ENCODE data around the gene AHNAK.
"Not testable (repeated sequence)": the region's sequence is repeated elsewhere in the genome, so short reads cannot be mapped to it uniquely, and the experiment has no call there.

AHNAK gene

GRCh38 chr11:62505440-62506091, 41.0 kb downstream of the AHNAK start:
- no peak for FAIRE-seq
- TF ChIP-seq TAF1 (IDR thresholded peaks at IDR 0.05; ENCODE audit: borderline replicate concordance, low read depth, low read length) (no peak), POLR2A (IDR thresholded peaks at IDR 0.05; ENCODE audit: low read depth, low read length) (no peak), POLR2AphosphoS5 (IDR thresholded peaks at IDR 0.05; ENCODE audit: low read depth, low read length) (no peak)
- no peak for DNase-seq (ENCODE audit: insufficient read length)

GRCh38 chr11:62505059-62505439, 41.6 kb downstream of the AHNAK start:
- TF ChIP-seq POLR2AphosphoS5 (IDR thresholded peaks at IDR 0.05; ENCODE audit: low read depth, low read length) = no peak
- no peak for TF ChIP-seq TAF1 (IDR thresholded peaks at IDR 0.05; ENCODE audit: borderline replicate concordance, low read depth, low read length)
- no peak for TF ChIP-seq POLR2A (IDR thresholded peaks at IDR 0.05; ENCODE audit: low read depth, low read length)
- DNase-seq (ENCODE audit: insufficient read length) = no peak
- no peak for FAIRE-seq

GRCh38 chr11:62504158-62504973, 42.2 kb downstream of the AHNAK start:
- FAIRE-seq = no peak
- TF ChIP-seq POLR2AphosphoS5 (IDR thresholded peaks at IDR 0.05; ENCODE audit: low read depth, low read length) (no peak), POLR2A (IDR thresholded peaks at IDR 0.05; ENCODE audit: low read depth, low read length) (no peak), TAF1 (IDR thresholded peaks at IDR 0.05; ENCODE audit: borderline replicate concordance, low read depth, low read length) (no peak)
- DNase-seq (ENCODE audit: insufficient read length) = no peak

GRCh38 chr11:62502030-62502730, 44.4 kb downstream of the AHNAK start:
- FAIRE-seq (no peak), DNase-seq (ENCODE audit: insufficient read length) (no peak)
- TF ChIP-seq POLR2A (IDR thresholded peaks at IDR 0.05; ENCODE audit: low read depth, low read length) (no peak), POLR2AphosphoS5 (IDR thresholded peaks at IDR 0.05; ENCODE audit: low read depth, low read length) (no peak), TAF1 (IDR thresholded peaks at IDR 0.05; ENCODE audit: borderline replicate concordance, low read depth, low read length) (no peak)

GRCh38 chr11:62501432-62501891, 45.1 kb downstream of the AHNAK start:
- no peak for FAIRE-seq
- no peak for DNase-seq (ENCODE audit: insufficient read length)
- TF ChIP-seq POLR2A (IDR thresholded peaks at IDR 0.05; ENCODE audit: low read depth, low read length) (no peak), TAF1 (IDR thresholded peaks at IDR 0.05; ENCODE audit: borderline replicate concordance, low read depth, low read length) (no peak), POLR2AphosphoS5 (IDR thresholded peaks at IDR 0.05; ENCODE audit: low read depth, low read length) (no peak)

- no peak for DNase-seq (ENCODE audit: insufficient read length)
- no peak for FAIRE-seq
- TF ChIP-seq POLR2AphosphoS5 (IDR thresholded peaks at IDR 0.05; ENCODE audit: low read depth, low read length) = no peak
- TF ChIP-seq TAF1 (IDR thresholded peaks at IDR 0.05; ENCODE audit: borderline replicate concordance, low read depth, low read length) = no peak
- no peak for TF ChIP-seq POLR2A (IDR thresholded peaks at IDR 0.05; ENCODE audit: low read depth, low read length)
These were observed 46.0 kb downstream of the AHNAK start for GRCh38 chr11:62500650-62501030.

GRCh38 chr11:62499944-62500649, 46.5 kb downstream of the AHNAK start:
- TF ChIP-seq POLR2AphosphoS5 (IDR thresholded peaks at IDR 0.05; ENCODE audit: low read depth, low read length) (no peak), POLR2A (IDR thresholded peaks at IDR 0.05; ENCODE audit: low read depth, low read length) (no peak), TAF1 (IDR thresholded peaks at IDR 0.05; ENCODE audit: borderline replicate concordance, low read depth, low read length) (no peak)
- no peak for DNase-seq (ENCODE audit: insufficient read length)
- no peak for FAIRE-seq

GRCh38 chr11:62499311-62499943, 47.2 kb downstream of the AHNAK start:
- not testable (repeated sequence) for DNase-seq (ENCODE audit: insufficient read length); FAIRE-seq

GRCh38 chr11:62498492-62499286, 47.9 kb downstream of the AHNAK start:
- DNase-seq (ENCODE audit: insufficient read length) (no peak), FAIRE-seq (no peak)
- TF ChIP-seq POLR2A (IDR thresholded peaks at IDR 0.05; ENCODE audit: low read depth, low read length) (no peak), POLR2AphosphoS5 (IDR thresholded peaks at IDR 0.05; ENCODE audit: low read depth, low read length) (no peak), TAF1 (IDR thresholded peaks at IDR 0.05; ENCODE audit: borderline replicate concordance, low read depth, low read length) (no peak)

GRCh38 chr11:62498031-62498430, 48.6 kb downstream of the AHNAK start:
- FAIRE-seq (no peak), DNase-seq (ENCODE audit: insufficient read length) (no peak)
- TF ChIP-seq TAF1 (IDR thresholded peaks at IDR 0.05; ENCODE audit: borderline replicate concordance, low read depth, low read length) (no peak), POLR2AphosphoS5 (IDR thresholded peaks at IDR 0.05; ENCODE audit: low read depth, low read length) (no peak), POLR2A (IDR thresholded peaks at IDR 0.05; ENCODE audit: low read depth, low read length) (no peak)

Measured in GM12892 (cell line).